C1 segment of cervical spinal cord (tissue), 14 donors: ENCODE data around the gene SIRPB2.
"Not testable (repeated sequence)": the region's sequence is repeated elsewhere in the genome, so short reads cannot be mapped to it uniquely, and the experiment has no call there.

Source experiments
- DNase-seq, 14 donors: peaks; one replicate each; lab custom pipeline; 2025; lab: John Stamatoyannopoulos, UW

The SIRPB2 gene

DNA sequence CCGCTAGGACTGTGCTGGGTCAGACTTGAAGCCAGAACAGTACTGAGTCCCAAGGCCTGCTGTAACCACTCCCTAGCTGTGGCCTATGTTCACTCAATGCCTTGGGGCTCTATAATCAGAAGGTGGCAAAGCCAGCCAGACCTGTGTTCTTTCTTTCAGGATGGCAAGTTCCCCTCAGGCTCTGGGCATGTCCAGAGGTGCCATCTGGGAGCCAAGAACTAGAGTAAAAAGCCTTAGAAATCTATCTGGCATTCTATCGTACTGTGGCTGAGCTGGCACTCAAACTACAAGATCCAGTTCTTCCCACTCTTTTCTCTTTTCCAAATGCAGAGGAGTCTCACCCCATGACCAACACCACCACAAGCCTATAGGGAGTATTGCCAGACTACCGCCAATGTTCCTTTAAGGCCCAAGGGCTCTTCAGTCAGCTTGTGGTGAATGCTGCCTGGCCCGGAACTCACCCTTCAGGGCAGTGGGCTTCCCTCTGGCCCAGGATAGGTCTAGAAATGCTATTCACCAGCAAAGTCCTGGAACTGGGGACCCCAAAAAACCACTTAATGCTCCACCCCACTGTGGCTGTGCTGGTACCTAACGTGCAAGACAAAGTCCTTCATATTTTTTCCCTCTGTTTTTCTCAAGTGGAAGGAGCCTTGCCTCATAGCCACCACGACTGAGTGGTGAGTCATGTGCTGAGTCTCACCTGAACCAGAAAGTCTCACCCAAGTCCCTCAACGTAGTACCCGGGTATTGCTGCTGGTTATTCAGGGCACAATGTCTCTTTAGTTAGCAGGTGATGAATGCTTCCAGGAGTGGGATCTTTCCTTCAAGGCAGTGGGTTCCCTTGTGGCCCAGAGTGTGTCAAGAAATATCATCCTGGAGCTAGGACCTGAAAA, 8.6 kb upstream of the SIRPB2 start:
- no peak for DNase-seq

DNA sequence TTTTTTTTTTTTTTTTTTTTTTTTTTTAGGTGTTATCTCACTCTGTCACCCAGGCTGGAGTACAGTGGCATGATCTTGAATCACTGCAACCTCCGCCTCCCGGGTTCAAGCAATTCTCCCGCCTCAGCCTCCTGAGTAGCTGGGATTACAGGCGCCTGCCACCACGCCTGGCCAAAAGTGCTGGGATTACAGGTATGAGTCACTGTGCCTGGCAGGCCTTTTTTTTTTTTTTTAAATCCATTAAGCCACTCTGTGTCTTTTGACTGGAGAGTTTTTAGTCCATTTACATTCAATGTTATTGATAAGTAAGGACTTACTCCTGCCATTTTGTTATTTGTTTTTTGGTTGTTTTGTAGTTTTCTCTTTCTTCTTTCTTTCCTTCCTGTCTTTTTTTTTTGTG, 6.2 kb upstream of the SIRPB2 start:
- DNase-seq: not testable (repeated sequence)

GRCh38 chr20:1496930-1497329, 5.7 kb upstream of the SIRPB2 start:
- no peak for DNase-seq

DNA sequence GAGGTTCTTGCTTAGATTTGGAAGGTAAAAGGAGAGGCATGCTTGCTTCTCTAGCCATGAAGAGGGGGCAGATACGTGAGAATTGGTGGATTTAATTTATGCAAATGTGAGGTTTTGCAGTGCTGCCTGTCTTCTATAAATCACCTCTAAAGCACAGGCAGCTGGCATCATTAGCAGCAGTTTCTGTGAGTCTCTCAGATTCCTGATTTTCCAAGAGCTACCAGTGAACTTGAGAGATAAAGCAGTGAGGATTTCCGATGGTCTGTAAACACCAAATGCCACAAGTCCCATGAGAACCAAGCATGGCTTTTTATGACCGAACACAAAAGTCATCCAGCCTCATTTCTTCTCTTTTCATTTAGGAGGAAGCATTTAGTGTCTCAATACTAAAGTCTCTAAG, 3.2 kb upstream of the SIRPB2 start:
- no peak for DNase-seq

- no peak for DNase-seq
These were observed 2.3 kb upstream of the SIRPB2 start for GRCh38 chr20:1493536-1493935.

GRCh38 chr20:1491860-1492642, 831 bp upstream of the SIRPB2 start:
- no peak for DNase-seq

DNA sequence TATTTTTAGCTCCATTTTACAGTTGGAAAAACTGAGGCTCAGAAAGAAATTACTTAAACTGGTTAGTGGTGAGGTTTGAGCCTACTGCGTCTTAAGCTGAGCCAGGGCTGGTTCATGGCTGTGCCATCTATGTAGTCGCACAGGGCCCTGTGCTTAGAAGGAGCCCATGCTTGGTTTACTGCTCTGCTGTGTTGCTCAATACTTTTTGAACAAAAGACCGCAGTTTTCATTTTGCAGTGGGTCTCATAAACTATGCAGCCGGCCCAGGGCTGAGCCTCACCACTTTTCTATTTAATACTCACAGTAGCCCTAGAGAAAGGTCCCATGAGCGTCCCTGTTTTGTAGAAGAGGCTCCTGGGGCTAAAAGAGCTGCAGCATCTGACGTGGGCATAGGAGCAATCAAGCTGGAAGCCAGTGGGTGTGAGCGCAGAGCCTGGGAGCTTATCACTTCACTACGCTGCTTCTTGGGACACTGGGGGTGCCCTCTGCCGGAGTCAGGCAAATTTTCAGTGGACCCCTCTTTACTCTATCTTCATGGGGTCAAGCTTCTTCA, 501 bp downstream of the SIRPB2 start:
- DNase-seq: no peak

- no peak for DNase-seq
These were observed 1.3 kb downstream of the SIRPB2 start for GRCh38 chr20:1489764-1490436.

DNA sequence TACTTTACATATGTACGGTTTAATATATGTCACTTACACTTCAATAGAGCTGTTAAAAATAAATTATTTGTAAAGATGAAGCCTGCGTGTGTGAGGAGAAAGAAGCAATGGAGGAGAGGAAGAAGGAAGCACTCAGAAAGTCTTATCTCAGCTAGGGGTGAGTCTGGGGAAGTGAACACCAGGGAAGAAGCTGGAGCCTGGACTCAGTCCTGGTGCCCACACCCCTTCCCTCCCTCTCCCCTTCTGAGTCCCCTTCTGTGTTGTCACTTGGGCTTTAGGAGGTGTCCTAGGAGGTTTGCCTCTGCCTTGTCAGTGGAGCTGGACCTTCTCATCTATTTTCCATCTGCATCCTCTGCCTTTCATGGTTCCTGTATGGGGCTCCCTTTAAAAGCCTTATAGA, 1.9 kb downstream of the SIRPB2 start:
- no peak for DNase-seq

GRCh38 chr20:1486566-1486965, 4.7 kb downstream of the SIRPB2 start:
- no peak for DNase-seq

GRCh38 chr20:1484438-1485116, 6.6 kb downstream of the SIRPB2 start:
- no peak for DNase-seq

GRCh38 chr20:1479831-1480595, 11.2 kb downstream of the SIRPB2 start:
- no peak for DNase-seq

DNA sequence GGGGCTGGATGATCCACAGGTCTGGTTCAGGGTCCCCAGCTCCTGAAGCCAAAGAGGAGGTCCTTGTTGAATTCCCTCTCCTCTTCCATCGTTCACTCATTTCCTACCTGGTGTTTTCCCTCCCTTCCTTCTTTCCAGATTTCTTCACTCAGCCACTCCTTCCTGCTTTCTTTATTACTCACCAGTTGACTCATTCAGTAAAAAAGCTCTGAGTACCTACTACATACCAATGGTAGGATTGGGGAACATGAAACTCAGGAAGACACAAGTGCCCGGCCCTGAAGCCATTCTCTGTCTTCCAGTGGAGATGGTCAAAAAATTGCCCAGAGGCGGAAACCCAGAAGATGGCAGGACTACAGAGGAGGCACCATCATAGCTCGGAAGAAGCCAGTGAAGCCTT, 12.7 kb downstream of the SIRPB2 start:
- no peak for DNase-seq

DNA sequence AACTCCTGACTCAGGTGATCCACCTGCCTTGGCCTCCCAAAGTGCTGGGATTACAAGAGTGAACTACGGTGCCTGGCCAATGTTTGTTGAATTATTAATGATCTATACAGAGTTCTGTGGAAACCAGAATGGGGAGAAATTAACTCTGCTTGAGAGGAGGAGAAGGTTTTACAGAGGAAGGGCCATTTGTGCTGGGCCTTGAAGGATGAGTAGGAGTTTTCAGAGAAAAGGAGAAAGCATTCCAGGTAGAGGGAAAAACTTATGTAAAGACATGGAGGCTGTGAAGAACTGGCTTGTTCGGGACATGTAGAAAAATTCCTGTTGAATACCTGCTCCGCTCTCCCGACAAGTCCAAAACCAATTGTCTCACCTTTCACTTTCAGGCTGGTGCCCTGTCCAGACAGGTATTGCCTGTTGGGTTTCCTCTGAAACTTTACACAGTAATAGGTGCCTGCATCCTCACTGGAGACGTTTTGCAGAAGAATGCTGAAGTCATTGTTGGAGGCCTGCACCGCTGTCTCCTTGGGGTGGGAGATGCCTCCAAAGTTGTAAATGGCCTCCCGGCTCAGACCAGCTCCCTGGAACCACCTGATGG, 13.2 kb downstream of the SIRPB2 start:
- DNase-seq: no peak

DNA sequence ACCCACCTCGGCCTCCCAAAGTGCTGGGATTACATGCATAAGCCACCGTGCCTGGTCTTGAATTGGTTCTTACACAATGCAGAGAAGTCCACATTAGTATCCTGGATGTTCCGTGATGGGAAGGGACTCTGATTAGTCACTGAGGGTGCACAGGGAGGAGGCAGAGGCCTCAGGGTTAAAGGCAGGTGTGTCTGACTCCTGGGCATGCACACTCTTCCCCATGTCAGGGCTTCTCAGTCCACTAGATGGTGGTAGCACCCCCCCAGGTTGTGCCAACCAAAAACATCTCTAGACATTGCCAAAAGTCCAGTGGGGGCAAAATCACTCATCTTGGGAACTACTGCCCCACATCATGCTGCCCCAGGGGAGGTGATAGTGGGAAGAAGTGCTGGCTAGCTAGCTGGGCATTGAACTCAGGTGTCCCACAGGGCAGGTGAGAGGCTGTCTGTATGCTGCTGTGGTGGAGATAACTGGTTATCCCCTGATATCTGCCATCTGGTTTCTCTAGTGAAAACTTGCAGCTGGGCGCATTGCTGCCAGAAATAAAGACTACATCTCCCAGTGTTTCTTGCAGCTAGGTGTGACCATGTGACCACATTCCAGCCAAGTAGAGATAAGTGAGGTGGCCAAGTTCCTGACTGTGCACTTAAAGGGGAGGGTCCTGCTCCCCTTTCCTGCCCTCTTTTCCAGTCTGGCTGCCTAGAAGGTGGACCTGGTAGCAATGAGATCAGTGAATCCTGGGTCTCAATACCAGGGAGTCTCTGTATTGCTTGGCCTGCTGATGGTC, 16.2 kb downstream of the SIRPB2 start:
- DNase-seq: no peak

DNA sequence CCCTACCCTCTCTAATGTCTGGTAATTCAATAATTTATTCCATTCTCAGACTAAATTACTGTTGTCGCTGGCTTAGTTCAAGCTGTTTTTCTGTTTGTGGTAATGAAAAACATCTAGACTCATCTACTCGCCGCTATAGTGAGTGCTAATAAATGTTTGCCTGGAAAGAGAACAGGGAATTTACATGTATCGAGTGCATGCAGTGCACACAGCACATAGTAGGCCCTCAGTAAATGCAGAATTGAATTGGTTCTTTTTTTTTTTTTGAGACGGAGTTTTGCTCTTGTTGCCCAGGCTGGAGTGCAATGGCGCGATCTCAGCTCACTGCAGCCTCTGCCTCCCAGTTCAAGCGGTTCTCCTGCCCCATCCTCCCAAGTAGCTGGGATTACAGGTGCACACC, 16.9 kb downstream of the SIRPB2 start:
- DNase-seq: no peak

GRCh38 chr20:1473246-1474220, 17.7 kb downstream of the SIRPB2 start:
- DNase-seq: no peak

DNA sequence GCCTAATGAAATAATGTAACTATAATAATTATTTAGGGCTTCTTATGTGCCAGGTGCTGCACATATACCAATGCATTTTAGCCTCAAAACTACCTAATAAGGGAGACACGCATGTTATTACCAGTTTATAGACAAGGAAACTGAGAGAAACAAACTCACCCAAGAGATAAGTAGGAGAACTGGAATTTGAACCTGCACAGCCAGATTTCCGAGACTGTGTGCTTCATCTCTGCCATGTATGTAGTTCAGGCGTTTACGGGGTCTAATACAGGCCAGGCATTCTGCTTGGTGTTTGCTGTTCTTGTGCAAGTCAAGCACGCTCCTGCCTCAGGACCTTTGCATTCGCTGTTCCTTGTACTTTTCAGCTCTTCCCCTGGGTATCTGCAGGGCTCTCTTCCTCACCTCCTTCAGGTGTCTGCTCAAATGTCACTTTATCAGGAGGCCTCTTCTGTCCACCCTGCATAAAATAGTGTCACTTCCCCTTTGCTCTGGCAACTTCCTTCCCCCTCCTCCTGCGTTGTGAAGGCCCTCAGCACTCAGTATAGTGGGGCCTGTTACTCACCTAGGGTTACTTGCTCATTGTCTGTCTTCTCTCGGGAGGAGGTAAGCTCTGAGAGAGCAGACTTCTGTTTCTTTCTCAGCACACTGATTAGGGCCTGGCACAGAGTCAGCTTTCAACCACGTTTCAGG, 18.5 kb downstream of the SIRPB2 start:
- DNase-seq: no peak
